Right lobe of liver (tissue), 6 donors: ENCODE results near the gene CCDC82. TPM values are rescaled to one million over a fixed set of nuclear protein-coding genes. Genes with fewer than 3 reads are reported as not detected.
A peak's percentile ranks its signal among the peaks of the same experiment; 100 is the strongest.

Experiments
- ATAC-seq, 4 donors: fragments of 200-7000 bp; cut with Tn5 transposase; one replicate each; pipeline ENCODE4 v1.9.1; 2020; ENCODE audit warnings: mild to moderate bottlenecking in 4 of 4, moderate library complexity in 4 of 4
- DNase-seq, 3 donors: peaks; one replicate each; pipeline ENCODE4 v3.0.0-alpha.2; 2020
- H3K27ac ChIP-seq, 3 donors: fragments of 200-600 bp; one replicate each; pipeline ENCODE4 v1.8.0; 2022
- H3K27me3 ChIP-seq, 2 donors: fragments of 200-600 bp; one replicate each; pipeline ENCODE4 v1.8.0; 2022
- H3K36me3 ChIP-seq, 4 donors: fragments of 200-600 bp; sonication (generic) in 1 of 4; one replicate each; pipeline versions ENCODE4 v1.5.1 to v1.8.0; 2017 to 2022; ENCODE audit warnings: control low read depth in 1 of 4
- H3K4me1 ChIP-seq, 4 donors: fragments of 200-600 bp; sonication (generic) in 1 of 4; one replicate each; pipeline versions ENCODE4 v1.5.1 to v1.8.0; 2017 to 2022; ENCODE audit warnings: control low read depth in 1 of 4
- H3K4me3 ChIP-seq, 3 donors: fragments of 200-600 bp; one replicate each; pipeline ENCODE4 v1.8.0; 2022
- H3K9me3 ChIP-seq, 4 donors: fragments of 200-600 bp; sonication (generic) in 1 of 4; one replicate each; pipeline versions ENCODE4 v1.5.1 to v1.8.0; 2017 to 2022; ENCODE audit warnings: control low read depth in 1 of 4
- POLR2A ChIP-seq: fragments of 450-650 bp; IDR thresholded peaks from one replicate; pipeline ENCODE4 v1.6.1; 2017; ENCODE audit warnings: antibody characterized with exemption, mild to moderate bottlenecking
- WGBS: methylation state at CpG from one replicate; pipeline ENCODE4 v1.1.6; 2018; ENCODE audit warnings: low coverage, low lambda C conversion rate; ENCODE audit not compliant: insufficient coverage; ENCODE audit errors: missing lambda C conversion rate; 5-methylcytosine and 5-hydroxymethylcytosine counted together
- intact Hi-C, 2 donors: fragments of 100-400 bp; cut with DNase I; formaldehyde crosslinking; loops; one replicate each; pipeline versions ENCODE4 v1.11.2 to v1.14.1; 2022
- total RNA-seq, 6 experiments: library from RNA; depleted of rRNA in 2 of 6; stranded (reverse); fragments of >200 nt in 2 of 6; fragmentation: NEBNext Ultra II Directional in 3 of 6; extraction: Animal tissue kit (Norgen Biotek cat#: 25700) in 3 of 6; gene quantifications; one replicate each; pipeline versions ENCODE4 v1.1.0 to v1.2.4, GENCODE V29; 2016 to 2023
- TF ChIP-seq, protein P1 (sequence below), 4 donors: fragments of 200-600 bp in 3 of 4; fragments of 450-650 bp in 1 of 4; IDR thresholded peaks; one replicate each; pipeline versions ENCODE4 v1.5.1 to v1.8.0; 2016 to 2022; ENCODE audit warnings: antibody characterized with exemption in 4 of 4, mild to moderate bottlenecking in 2 of 4
- donor health status: DM: no; HTN: yes; CAD: no.
- donor health status: DM: no; HTN: no; CAD: no.
- donor health status: DM: no; HTN: no; CAD: no.
- donor health status: DM: no; HTN: yes; CAD: no.
- donor health status: DM: no; HTN: yes; CAD: no.

Gene CCDC82
- total RNA-seq, 6 experiments from 2014 or later, result 8.2 to 12.0 (median 9.6) TPM

DNA sequence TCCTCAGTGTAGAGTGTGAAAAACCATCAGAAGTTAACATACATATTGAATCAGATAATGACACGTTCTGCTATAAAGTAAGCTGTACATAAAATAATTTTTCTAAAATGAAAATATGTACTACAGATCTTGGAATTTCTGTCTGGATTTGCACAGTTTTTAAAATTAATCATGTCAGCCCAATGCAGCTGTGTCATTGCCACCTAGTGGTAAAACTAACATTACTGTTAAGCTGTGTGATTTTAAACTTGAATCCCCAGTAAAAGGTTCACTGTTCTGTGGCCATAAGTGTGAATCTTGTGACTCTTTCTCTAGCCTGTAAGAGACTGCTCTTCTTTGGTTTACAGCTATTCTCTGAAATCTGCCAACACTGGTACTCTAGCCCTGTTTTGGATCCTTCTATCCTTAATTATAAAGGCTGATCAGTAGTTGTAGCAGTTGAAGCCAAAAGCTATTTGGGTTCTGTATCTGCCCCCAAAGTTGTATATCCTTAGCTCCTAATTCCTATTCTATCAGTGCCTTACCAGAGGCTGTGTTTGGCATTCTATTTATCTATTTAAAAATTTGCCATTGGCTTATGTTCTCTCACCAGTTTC lies 4.1 kb upstream of the CCDC82 start:
- DNase-seq (no peak), ATAC-seq (no peak)
- H3K27ac ChIP-seq, result no peak overlapping the region
- WGBS, result 9% methylated on average over 1 of the region's 1 CpG
- H3K4me1 ChIP-seq, result peaks cover 0 to 2% (median under 1%) of the 10 kb centered on the region in 4 donors
- H3K9me3 ChIP-seq, result no peaks in the 10 kb centered on the region
- no peaks in the 10 kb centered on the region for H3K36me3 ChIP-seq
- no peaks in the 10 kb centered on the region for H3K27me3 ChIP-seq
- H3K4me3 ChIP-seq, result no peak overlapping the region
- TF ChIP-seq POLR2A, result no peak
- TF ChIP-seq, protein P1, sequence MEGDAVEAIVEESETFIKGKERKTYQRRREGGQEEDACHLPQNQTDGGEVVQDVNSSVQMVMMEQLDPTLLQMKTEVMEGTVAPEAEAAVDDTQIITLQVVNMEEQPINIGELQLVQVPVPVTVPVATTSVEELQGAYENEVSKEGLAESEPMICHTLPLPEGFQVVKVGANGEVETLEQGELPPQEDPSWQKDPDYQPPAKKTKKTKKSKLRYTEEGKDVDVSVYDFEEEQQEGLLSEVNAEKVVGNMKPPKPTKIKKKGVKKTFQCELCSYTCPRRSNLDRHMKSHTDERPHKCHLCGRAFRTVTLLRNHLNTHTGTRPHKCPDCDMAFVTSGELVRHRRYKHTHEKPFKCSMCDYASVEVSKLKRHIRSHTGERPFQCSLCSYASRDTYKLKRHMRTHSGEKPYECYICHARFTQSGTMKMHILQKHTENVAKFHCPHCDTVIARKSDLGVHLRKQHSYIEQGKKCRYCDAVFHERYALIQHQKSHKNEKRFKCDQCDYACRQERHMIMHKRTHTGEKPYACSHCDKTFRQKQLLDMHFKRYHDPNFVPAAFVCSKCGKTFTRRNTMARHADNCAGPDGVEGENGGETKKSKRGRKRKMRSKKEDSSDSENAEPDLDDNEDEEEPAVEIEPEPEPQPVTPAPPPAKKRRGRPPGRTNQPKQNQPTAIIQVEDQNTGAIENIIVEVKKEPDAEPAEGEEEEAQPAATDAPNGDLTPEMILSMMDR (IDR thresholded peaks at IDR 0.05), result peak; percentile 64 to 72 (median 70)
- intact Hi-C loops, result no loop called here

DNA sequence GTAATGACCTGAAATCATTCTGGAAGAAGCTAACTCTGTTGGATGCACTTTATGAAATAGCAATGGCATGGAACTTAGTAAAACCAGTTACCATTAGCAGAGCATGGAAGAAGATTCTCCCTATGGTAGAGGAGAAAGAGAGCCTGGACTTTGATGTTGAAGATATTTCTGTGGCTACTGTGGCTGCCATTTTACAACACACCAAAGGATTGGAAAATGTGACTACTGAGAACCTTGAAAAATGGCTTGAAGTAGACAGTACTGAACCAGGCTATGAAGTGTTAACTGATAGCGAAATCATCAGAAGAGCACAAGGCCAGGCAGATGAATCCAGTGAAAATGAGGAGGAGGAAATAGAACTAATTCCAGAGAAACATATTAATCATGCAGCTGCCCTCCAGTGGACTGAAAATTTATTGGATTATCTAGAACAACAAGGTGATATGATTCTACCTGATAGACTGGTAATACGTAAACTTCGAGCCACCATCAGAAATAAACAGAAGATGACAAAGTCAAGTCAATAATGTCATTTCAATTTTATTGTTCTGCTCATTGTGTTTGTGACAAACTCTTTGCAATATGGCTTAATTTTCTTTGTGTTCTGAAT lies 2.1 kb upstream of the CCDC82 start:
- TF ChIP-seq POLR2A, result no peak
- TF ChIP-seq, protein P1 (IDR thresholded peaks at IDR 0.05), result no peak
- Histone ChIP-seq H3K4me3 (no peak overlapping the region), H3K36me3 (no peaks in the 10 kb centered on the region), H3K9me3 (no peaks in the 10 kb centered on the region), H3K4me1 (peaks cover 0 to 7% (median 2%) of the 10 kb centered on the region in 4 donors), H3K27ac (no peak overlapping the region), H3K27me3 (no peaks in the 10 kb centered on the region)
- intact Hi-C loops, result no loop called here
- ATAC-seq (no peak), DNase-seq (no peak)
- 100% methylated on average over 2 of the region's 3 CpGs for whole genome bisulfite sequencing

DNA sequence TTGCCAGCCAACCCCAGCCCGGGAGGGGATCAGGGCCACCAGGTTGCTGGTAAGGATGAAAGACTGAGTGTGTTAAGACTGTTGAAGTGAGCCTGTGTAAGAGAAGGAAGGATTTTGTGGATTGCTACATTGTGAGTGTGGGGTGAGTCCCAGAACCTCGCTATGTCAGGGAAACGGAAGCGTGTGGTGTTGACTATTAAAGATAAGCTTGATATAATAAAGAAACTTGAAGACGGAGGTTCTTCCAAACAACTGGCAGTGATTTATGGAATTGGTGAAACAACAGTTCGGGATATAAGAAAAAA lies 728 bp upstream of the CCDC82 start:
- ATAC-seq (no peak), DNase-seq (no peak)
- TF ChIP-seq, protein P1 (IDR thresholded peaks at IDR 0.05), result no peak
- no peaks in the 10 kb centered on the region for H3K27me3 ChIP-seq
- no peaks in the 10 kb centered on the region for H3K9me3 ChIP-seq
- no peaks in the 10 kb centered on the region for H3K36me3 ChIP-seq
- WGBS, result 36% methylated on average over 6 of the region's 6 CpGs
- H3K27ac ChIP-seq, result peak overlapping the region; percentile 65 to 90 (median 80)
- peak overlapping the region; percentile 67 to 86 (median 82) for H3K4me3 ChIP-seq
- intact Hi-C loops, result no loop called here
- H3K4me1 ChIP-seq, result peaks cover 0 to 7% (median 2%) of the 10 kb centered on the region in 4 donors

DNA sequence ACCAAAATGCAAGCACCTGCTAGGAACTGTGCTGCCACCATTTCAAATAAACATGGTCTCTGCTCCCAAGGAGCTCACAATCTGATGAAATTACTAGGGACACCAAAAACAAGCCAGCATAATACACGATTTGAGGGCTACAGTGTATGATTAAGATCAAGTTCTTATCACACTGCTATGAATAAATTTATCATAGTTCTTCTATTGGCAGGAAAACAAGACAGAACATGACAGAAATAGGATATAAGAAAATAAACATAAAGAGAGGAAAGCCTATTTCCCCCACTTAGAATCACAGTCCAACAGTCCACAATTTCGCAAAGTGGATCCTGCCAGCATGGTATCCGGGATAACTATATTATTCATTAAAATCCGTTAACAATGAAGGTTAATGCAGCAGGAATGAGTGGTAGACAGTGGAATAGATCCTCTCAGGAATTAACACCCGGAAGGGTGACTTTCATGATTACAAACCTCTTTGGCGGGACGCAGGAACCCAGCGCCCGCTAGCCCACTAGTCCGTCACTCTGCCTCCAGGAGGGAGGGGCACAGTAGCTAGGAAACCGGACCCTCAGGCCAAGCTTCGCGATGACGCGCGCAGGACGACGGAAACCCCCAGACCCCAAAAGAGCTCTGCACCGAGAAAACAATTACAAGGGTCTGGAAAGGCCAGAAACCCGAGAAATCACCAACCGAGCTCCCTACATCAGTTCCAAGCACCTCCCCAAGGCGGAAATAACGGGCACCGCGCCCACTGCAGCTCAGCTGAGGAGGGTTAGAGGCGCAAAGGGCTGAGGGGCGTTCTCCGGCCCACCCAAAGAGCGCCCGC lies 607 bp downstream of the CCDC82 start:
- H3K9me3 ChIP-seq, result no peaks in the 10 kb centered on the region
- H3K4me3 ChIP-seq, result peak overlapping the region; percentile 67 to 86 (median 82)
- intact Hi-C loops, result no loop called here
- H3K4me1 ChIP-seq, result peaks cover 0 to 7% (median 2%) of the 10 kb centered on the region in 4 donors
- 0% methylated on average over 10 of the region's 30 CpGs for WGBS
- peaks cover 0 to 4% (median 0%) of the 10 kb centered on the region in 4 donors for H3K36me3 ChIP-seq
- ATAC-seq (peak; percentile 42 to 63 (median 58)), DNase-seq (no peak)
- no peaks in the 10 kb centered on the region for H3K27me3 ChIP-seq
- H3K27ac ChIP-seq, result peak overlapping the region; percentile 65 to 90 (median 80)
- no peak for TF ChIP-seq POLR2A
- TF ChIP-seq, protein P1 (IDR thresholded peaks at IDR 0.05), result peak in 1 of 4 donors; percentile 5
